SK-MEL-5 (cell line): ENCODE data around the gene CDC25C. TPM values are rescaled to one million over a fixed set of nuclear protein-coding genes. Genes with fewer than 3 reads are reported as not detected.
"Not testable (repeated sequence)": the region's sequence is repeated elsewhere in the genome, so short reads cannot be mapped to it uniquely, and the experiment has no call there.

Experiments used
- DNase-seq: peaks from one replicate; pipeline ENCODE4 v3.0.0-alpha.2; 2016; ENCODE audit warnings: low read depth, low spot score
- in situ Hi-C: cut with HindIII; loops from 2 replicates; pipeline ENCODE4 v1.10.0; 2016; ENCODE audit warnings: low sequenced_read_pairs, high pct_unique_total_duplicates, low pct_unique_long_range_greater_than_20kb
- total RNA-seq: library from RNA; depleted of rRNA; stranded (reverse); fragments of >200 nt; shearing (Covaris generic); gene quantifications from 2 replicates; pipeline ENCODE4 v1.2.3, GENCODE V29; 2014; rRNA removed

Gene CDC25C
- total RNA-seq, 1 experiment from 2014 or later = 9.0 TPM

GRCh38 chr5:138247800-138248199, 83.8 kb downstream of the CDC25C start:
- DNase-seq, in situ Hi-C loops: not testable (repeated sequence)

- in situ Hi-C loops = no loop called here
- DNase-seq = no peak
Observed at GRCh38 chr5:138246822-138247221, 84.8 kb downstream of the CDC25C start.

GRCh38 chr5:138246334-138246733, 85.3 kb downstream of the CDC25C start:
- no peak for DNase-seq
- in situ Hi-C loops = no loop called here

- peak; percentile 16 for DNase-seq
- in situ Hi-C loops = no loop called here
Observed at GRCh38 chr5:138245717-138246116, 85.9 kb downstream of the CDC25C start.

- DNase-seq = peak; percentile 99
- in situ Hi-C loops = no loop called here
Observed at GRCh38 chr5:138243794-138244193, 87.8 kb downstream of the CDC25C start.

GRCh38 chr5:138241688-138242571, 89.7 kb downstream of the CDC25C start:
- DNase-seq = no peak
- in situ Hi-C loops = no loop called here

GRCh38 chr5:138240650-138241385, 90.8 kb downstream of the CDC25C start:
- in situ Hi-C loops = no loop called here
- no peak for DNase-seq

GRCh38 chr5:138238034-138238433, 93.6 kb downstream of the CDC25C start:
- no peak for DNase-seq
- in situ Hi-C loops = no loop called here

Other genes starting within 250 kb of the CDC25C start
- gene WNT8A, start 247.8 kb downstream of the CDC25C start, total RNA-seq = not detected in 2 replicates
- 8.3 and 8.5 TPM in 2 replicates for gene NME5, start 192.4 kb downstream of the CDC25C start, total RNA-seq
- gene BRD8, start 153.2 kb downstream of the CDC25C start, total RNA-seq = 48.2 and 50.8 TPM in 2 replicates
- 35.9 and 41.7 TPM in 2 replicates for gene KIF20A, start 152.7 kb downstream of the CDC25C start, total RNA-seq
- 32.1 and 36.2 TPM in 2 replicates for gene CDC23, start 118.5 kb downstream of the CDC25C start, total RNA-seq
- gene GFRA3, start 57.2 kb downstream of the CDC25C start, total RNA-seq = not detected in 2 replicates
- gene FAM53C, start 6.5 kb upstream of the CDC25C start, total RNA-seq = 18.5 and 19.5 TPM in 2 replicates
- gene KDM3B, start 20.9 kb upstream of the CDC25C start, total RNA-seq = 42.9 and 44.3 TPM in 2 replicates
- 0.32 and 2.7 TPM in 2 replicates for gene REEP2, start 107.3 kb upstream of the CDC25C start, total RNA-seq
- gene EGR1, start 133.7 kb upstream of the CDC25C start, total RNA-seq = 1.9 and 2.8 TPM in 2 replicates
- gene ETF1, start 211.4 kb upstream of the CDC25C start, total RNA-seq = 196 and 213 TPM in 2 replicates
- gene HSPA9, start 243.6 kb upstream of the CDC25C start, total RNA-seq = 743 and 805 TPM in 2 replicates